Measurements from ENCODE around the gene TMF1.

Gene TMF1, protein sequence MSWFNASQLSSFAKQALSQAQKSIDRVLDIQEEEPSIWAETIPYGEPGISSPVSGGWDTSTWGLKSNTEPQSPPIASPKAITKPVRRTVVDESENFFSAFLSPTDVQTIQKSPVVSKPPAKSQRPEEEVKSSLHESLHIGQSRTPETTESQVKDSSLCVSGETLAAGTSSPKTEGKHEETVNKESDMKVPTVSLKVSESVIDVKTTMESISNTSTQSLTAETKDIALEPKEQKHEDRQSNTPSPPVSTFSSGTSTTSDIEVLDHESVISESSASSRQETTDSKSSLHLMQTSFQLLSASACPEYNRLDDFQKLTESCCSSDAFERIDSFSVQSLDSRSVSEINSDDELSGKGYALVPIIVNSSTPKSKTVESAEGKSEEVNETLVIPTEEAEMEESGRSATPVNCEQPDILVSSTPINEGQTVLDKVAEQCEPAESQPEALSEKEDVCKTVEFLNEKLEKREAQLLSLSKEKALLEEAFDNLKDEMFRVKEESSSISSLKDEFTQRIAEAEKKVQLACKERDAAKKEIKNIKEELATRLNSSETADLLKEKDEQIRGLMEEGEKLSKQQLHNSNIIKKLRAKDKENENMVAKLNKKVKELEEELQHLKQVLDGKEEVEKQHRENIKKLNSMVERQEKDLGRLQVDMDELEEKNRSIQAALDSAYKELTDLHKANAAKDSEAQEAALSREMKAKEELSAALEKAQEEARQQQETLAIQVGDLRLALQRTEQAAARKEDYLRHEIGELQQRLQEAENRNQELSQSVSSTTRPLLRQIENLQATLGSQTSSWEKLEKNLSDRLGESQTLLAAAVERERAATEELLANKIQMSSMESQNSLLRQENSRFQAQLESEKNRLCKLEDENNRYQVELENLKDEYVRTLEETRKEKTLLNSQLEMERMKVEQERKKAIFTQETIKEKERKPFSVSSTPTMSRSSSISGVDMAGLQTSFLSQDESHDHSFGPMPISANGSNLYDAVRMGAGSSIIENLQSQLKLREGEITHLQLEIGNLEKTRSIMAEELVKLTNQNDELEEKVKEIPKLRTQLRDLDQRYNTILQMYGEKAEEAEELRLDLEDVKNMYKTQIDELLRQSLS

DNA sequence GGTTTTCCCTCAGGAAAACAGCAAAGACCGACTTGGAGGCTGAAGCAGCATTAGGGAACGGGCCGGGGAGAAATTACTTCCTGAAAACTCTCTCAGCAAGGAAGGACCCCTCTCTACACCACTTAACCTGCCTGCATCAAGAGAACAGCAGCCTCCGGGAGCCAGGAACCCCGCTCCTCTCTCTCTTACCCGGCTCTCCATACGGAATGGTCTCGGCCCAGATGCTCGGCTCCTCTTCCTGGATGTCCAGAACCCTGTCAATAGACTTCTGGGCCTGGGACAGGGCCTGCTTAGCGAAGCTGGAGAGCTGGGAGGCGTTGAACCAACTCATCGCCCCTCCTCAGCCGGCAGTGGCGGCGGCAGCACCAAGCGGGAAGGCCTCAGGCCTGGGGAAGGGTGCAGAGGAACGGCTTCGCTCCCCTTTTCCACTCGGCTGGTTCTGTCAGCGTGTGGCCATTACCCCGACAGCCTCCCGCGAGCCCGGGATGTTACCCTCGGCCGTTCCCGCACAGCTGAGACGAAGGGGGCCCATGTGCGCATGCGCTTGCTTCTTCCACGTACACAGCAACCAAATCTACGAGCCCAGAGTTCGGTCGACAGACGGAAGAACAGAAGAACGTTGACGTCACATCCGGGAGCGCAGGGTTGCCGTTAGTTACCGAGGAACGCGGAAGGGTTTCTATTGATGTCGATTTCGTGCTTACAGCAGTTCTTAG is at the start of gene TMF1:
Gene TMF1 (minus strand): TSS at position 578 of the 716 bp plus-strand sequence. CDS start 247 bp downstream, at position 331.
- DNase-seq: no peak

DNA sequence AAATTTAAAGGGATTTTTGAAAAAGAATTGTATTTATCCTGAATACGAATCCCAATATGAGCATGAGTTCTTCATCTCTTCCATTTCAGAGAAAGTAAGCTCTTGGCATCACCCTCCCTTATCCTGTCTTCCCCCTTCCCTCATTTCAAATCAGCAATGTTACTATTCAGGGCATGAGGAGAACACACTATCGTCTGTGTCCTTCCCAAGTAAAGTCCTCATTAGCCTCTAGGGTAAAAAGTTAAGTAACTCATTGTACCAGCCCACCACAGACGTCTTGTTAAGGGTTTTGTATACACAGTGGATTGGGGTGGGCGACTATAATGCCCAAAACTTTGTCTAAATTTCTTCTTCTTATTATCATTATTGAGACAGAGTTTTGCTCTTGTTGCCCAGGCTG is 47.4 kb upstream of the TMF1 start:
- DNase-seq: no peak

DNA sequence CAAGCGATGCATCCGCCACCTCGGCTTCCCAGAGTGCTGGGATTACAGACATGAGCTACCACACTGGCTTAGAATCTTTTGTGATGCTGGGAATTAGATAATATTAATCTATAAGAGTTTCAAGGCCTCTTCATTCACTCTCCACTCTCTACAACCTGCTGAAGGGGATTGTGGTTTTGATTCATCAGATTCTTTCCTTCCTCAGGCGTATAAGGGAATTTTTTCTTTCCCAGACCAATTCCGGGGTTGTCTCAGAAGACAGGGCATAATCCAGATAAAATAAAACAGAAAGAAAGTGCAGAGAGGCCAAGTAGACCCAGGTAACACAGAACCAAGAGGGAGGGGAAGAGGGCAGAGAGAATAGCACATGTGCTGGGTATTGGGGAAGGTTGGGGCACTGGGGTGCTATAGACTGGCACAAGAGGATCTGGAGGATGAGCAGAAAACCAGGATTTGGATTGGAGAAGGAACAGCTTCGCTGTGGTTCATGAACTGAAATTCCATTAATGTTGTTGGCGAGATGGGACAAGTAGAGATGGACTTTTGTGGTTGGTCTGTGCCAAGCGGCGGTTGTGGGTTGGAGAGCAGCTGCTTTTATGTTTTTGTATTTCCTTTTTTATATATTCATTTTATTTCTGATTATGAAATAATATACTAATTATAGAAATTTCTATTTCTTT is 45.4 kb upstream of the TMF1 start:
- no peak for DNase-seq

DNA sequence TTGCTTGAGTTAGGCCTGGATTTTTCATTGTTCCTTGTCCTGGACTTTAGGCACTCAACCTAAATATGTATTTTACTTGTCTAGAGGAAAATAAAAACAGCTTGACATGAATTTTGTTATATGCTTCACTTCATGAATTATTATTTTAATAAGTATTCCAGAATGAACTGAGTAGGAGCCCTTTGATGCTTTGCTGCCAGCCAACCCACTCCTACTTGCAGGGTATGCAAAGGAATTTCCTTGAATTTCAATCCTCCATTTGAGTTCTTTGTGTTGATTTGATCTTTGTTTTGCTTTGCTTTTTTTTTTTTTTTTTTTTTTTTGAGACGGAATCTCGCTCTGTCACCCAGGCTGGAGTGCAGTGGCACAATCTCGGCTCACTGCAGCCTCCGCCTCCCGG is 44.2 kb upstream of the TMF1 start:
- DNase-seq: no peak

DNA sequence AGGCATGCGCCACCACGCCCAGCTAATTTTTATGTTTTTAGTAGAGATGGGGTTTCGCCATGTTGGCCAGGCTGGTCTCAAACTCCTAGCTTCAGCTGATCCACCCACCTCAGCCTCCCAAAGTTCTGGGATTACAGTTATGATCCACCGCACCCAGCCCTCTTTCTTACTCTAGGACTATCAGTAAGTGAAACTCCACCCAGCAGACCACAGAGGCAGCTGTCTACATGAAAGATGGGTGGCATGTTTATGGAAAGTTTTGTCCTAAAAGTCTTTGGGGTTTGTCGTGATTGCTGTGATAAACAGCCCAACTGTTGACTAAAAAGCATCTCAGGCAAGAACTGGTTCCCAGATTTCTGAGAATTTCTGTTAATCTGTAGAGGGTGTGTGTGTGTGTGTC is 43.5 kb upstream of the TMF1 start:
- no peak for DNase-seq

DNA sequence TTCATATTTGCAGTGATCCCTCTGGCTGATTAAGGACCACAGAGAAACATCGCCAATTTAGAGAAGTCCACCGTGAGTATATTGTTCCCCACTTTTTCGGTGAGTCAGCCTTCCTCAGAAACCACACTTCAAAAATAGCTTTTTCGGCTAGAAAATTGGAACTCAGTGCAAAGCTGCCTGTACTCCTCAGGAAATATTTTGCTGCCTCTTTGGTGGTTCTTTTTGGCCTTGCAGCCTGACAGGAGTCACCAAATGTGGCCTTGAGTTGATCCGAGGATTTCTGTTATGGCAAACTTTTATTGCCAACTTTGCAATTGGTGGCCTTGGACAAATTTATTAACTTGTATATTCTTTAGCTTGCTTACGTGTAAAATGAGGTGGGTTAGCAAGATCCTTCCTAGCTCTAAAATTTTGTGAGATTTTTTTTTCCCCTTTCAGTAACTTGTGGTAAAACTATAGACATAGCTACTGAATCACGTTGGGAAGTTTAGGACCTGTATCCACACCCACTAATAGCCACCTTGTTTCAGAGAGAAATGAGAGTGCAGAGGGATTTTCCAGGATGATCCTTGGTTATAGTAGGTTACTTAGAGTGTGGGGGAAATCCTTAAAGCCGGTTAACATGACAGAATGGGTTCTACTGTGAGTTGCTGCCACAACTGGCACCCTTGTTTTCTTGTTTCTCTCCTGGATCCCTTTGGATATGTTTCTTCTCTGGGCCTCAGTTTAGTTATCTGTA is 42.5 kb upstream of the TMF1 start:
- DNase-seq: no peak

DNA sequence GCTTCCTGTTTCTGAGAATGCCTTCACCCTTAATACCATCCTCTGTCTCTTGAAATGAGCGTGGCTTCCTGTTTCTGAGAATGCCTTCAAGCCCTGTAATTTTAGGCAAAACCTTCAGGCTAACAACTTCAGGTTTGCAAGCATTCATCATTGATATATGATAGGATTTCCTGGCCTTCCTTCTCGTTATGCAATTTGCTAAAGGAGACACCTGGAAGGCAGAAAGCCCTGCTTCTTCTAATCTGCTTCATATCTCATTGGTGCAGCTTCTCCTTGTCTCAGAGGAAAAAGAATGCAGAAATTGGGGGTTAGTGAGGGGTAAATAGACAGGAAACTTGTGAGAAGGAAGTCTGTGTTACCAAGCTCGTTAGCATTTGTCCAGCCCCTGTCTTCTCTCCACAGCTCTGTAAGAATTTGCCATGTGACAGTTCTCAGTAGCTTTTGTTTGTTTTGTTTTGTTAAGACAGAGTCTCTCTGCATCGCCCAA is 39.9 kb upstream of the TMF1 start:
- DNase-seq: no peak

DNA sequence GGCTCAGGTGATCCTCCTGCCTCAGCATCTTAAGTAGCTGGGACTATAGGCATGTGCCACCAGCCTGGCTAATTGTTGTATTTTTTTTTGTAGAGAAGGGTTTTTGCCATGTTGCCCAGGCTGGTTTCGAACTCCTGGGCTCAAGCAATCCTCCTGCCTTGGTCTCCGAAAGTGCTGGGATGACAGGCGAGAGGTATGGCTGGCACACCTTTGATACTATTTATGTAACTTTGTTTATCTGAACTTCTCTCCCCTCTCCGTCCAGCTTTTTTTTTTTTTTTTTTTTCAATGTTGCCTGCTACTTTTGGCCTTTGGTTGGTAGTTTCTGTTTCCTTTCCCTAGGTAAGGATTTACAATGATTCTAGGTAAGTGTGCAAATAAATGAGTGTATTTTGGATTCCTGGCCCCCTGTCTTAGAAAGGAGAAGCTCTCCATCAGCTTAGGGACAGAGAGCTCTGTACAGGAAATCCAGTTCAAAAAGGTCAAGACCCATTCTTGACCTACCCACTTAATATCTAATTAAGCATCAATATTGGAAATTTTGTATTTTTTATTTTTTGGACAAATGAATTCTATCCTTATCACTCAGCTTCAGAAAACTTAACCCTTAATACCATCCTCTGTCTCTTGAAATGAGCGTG is 39.4 kb upstream of the TMF1 start:
- no peak for DNase-seq

DNA sequence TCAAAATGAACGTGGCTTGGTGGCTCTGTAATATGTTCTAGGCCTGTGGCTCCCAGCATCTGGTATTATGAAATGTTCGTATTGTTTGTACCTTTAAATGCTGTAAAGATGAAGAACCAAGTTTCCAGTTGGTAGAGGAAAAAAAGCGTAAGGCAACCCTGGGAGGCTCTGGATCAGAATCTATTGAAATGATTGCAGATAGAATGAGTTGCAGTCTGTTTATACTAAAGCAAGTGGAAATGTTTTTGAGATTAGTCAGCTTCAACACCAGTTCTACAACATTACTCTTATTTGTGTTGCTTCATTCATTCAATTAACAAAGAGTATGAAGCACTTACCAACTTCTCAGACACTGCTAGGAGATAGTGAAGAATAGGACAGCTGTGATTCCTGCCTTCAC is 37.9 kb upstream of the TMF1 start:
- DNase-seq: peak; percentile 22

DNA sequence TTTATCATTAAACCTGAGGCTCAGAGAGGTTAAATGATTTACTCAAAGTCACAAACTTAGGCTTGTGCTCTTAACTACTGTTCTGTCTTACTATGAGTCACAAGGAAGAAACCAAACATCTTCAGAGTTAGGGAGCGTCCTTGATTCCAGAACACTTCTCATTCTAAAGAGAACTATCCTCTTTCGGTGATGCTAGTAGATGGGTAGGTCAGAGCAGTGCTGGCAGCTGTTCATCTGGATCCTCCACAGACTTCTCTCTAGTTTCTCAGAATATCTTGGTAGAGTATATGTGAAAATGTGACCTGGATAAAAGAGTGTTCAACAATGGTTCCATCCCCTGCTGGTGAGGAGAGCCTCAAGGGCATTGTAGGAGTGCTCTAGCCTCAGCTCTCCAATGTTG is 35.9 kb upstream of the TMF1 start:
- no peak for DNase-seq

DNA sequence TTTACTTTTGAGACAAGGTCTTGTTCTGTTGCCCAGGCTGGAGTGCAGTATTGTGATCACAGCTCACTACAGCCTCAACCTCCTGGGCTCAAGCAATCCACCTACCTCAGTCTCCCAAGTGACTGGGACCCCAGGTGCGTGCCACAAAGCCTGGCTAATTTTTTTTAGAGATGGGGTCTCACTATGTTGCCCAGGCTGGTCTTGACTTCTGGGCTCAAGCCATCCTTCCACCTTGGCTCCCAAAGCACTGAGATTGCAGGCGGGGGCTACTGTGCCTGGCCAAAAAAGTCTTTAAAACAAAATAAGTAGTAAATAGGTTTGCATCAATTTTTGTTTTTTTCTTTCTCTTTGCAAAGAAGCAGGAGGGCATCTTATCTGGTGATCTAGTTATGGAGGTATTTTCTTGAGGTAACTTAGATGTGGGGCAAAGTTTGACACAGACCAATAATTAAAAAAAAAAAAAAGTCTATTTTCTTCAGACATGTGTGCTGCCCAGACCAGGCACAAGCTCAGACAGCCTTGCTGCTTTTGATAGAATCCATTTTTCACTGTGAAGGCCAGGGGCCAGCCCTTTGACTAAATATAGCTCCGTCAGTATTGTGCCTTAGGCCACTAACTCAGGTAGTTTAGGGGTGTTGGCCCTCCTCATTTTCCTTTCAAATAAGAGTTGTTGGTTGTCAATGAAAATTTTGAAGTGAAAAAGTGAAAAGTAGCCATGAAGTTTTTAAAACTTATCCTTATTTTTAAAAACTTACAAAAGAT is 35.1 kb upstream of the TMF1 start:
- DNase-seq: no peak

DNA sequence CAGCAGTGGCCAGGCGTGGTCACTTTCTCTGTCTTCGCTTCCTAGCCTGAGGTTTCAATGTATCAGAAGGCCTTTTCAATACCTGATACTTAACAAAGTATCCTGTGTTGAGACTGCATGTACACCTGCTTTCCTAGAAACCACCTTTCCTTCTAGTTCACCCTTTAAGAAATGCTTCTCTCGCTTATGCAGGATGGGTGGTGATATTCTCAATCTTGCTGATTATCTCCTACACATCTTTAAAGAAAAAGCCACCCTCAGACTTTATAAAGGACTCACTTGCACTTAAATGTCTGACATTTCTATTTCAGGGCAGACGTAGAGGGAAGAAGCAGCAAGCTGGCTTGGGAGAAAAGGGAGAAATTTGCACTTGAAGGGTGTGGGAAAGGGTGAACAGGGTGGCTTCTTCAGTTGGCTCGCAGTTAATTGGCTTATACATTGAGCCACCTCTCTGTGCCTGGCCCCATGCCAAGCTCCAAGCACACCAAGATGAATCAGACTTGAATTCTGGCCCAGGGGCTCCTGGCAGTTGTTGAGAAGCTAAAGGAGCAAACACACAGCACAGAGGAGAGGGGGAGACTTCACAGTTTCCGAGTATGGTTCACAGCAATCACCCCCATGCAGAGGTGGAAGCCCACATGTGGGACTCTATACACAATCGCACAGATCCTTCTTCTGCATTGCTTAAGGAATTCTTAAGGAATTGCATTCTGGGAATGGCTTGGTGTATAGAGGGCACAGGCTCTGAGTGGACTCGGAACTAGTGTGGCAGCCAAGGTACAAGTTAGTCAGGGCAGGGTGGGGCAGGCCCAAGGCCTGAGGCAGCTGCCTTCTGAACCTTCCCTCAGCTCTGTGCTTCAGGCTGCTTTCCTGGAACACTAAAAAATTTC is 33.9 kb upstream of the TMF1 start:
- DNase-seq: peak; percentile 58

DNA sequence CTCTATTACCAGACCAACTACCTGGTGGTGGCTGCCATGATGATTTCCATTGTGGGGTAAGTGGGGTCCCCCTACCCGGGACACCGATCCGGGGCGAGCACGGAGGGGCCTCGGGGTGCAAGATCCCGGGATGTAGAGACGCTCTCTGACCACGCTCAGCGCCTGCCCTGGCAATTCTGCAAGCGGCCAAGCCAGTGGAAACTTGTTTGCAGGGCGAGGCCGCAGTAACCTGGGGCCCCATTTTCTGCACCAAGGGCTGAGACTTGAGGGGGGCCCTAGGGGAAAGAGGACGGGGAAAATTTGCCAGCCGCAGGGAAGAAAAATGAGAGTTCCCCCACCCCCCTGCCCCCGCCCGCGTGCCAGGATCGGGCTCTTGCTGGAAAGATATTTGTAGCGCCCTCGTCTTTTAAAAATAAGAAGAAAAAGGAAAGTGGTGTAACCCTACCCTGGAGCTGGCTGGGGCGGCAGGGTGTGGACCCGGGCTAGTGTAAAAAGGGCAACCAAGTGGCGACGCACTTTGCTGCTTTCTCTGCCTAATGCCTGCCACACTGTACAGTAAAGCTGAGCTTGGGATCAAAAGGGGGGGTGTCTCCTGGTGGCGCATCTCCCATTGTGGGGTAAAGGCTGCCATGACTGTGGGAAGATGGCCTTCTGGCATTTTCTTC is 33.2 kb upstream of the TMF1 start:
- DNase-seq: no peak

DNA sequence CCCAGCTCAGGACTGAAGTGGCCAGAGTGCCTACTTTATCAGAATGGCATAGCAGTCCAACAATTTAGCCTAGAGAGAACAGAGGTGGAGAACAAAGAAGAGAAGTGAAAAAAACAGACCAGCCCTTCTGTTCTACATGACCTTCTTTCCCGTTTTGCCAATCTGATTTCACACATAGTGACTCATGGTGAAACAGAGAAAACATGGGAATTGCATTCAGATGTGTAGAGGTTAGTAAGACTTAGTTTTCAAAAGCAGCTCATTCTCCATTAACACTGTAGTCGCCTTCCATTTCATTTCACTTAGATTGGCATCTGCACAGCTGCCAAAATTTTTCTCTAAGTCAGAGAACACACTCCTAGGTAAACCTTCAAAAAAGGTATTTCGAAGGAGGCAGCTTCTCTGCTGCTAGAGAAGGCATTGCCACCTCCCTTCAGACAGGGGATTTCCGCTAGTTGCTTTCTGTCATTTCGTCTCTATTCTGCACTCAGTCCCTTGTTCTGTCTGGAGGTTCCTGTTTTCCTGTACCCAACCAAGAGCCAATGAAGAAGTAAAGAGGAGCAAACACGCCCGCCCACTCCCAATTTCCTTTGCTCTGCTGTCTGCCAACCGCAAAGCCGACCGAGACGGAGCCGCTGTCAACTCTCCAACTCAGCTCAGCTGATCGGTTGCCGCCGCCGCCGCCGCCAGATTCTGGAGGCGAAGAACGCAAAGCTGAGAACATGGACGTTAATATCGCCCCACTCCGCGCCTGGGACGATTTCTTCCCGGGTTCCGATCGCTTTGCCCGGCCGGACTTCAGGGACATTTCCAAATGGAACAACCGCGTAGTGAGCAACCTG is 32.4 kb upstream of the TMF1 start, which contains the start of gene ARL6IP5:
Gene ARL6IP5 (plus strand): TSS at position 612 of the 842 bp plus-strand sequence. CDS start 111 bp downstream, at position 723.
- peak; percentile 77 for DNase-seq

DNA sequence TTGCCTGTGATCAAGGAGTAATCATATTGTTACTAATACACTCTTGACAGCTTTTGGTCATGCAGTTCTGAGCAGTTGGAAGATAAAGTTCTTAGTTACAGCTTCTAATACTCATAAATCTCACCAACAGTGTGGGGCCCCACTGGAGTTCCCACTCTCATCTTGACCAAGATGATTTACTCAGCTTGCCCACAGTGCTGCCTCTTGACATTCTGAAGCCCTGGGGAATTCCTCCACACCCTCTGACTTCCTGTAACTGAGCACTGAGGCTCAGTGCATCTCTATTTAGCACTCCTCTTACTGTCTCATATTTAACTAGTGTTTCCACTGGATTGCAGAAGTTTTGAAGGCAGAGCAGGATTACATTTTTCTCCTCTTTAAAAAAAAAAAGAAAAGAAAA is 30.7 kb upstream of the TMF1 start:
- peak; percentile 28 for DNase-seq

DNA sequence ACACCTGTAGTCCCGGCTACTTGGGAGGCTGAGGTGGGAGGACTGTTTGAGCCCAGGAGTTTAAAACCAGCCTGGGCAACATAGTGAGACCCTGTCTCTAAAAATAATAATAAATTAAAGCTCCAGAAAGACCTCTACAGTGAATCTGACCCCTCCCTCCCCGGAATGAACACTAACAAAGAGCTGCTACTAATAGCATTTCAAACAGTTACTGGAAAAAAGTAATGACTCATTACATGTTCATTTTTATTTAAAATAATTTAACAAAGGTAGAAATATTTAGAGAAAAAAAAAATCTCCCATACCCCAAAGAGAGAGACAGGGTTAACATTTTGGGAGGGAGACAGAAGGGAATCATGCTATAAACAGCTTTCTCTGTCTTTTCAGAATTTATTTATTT is 30.2 kb upstream of the TMF1 start:
- DNase-seq: no peak

DNA sequence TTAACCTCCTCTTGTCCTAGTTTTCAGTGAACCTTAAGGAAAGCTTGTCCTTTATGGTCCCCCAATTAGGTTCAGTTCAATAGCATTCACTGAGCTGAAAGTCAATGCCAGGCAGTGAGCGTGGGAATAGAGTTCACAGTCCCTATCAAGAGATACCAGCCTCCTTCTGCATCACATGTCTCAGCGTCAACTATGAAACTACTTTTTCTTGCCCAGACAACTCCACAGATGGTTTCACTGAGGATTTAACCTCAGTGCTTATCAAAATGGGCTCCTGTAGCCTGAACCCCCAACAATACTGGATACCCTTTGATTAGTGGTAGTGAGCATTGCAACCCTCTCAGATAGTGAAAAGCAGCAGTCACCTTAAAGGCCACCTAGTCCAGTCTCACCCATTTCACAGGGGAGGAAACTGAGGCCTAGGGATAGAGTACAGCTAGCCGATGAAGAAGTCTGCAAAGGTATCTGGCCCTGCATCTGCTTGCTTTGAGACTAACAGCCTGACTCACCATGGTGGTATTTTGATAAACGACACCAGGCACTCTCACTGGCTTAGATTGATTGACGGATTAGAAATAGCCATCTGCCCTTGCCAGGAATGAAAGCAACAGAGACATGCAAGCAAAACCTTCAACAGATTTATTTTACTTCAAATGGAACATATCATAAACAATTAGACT is 29.6 kb upstream of the TMF1 start:
- DNase-seq: no peak

All from amniotic stem cell (primary cell).